Measurements from ENCODE around the gene ADCY1.
A peak's percentile ranks its signal among the peaks of the same experiment; 100 is the strongest.

The ADCY1 gene

DNA sequence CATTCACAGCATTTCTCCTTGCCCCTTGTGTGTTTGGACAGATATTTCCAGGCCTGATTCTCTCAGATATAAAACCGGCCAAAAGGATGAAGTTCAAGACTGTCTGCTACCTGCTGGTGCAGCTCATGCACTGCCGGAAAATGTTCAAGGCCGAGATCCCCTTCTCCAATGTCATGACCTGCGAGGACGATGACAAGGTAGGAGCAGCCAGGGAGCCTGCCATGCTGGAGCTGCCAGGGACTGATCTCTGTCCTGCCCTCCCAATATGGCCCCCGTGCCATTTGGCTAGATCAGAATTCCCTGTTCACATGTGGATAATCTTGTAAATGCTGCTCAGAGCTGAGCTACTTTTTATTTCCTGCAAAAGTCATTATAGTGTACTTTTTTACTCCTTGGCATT lies 87.8 kb downstream of the ADCY1 start:
- H3K4me3 ChIP-seq (ENCODE audit: low read length) = no peak overlapping the region
- DNase-seq (ENCODE audit: low read depth) = no peak
- TF ChIP-seq CTCF (conservative IDR thresholded peaks at IDR 0.05; ENCODE audit: low read depth, low read length) = no peak

GRCh38 chr7:45662540-45663166 lies 88.5 kb downstream of the ADCY1 start:
- TF ChIP-seq CTCF (conservative IDR thresholded peaks at IDR 0.05; ENCODE audit: low read depth, low read length) = no peak
- DNase-seq (ENCODE audit: low read depth) = no peak
- H3K4me3 ChIP-seq (ENCODE audit: low read length) = no peak overlapping the region

DNA sequence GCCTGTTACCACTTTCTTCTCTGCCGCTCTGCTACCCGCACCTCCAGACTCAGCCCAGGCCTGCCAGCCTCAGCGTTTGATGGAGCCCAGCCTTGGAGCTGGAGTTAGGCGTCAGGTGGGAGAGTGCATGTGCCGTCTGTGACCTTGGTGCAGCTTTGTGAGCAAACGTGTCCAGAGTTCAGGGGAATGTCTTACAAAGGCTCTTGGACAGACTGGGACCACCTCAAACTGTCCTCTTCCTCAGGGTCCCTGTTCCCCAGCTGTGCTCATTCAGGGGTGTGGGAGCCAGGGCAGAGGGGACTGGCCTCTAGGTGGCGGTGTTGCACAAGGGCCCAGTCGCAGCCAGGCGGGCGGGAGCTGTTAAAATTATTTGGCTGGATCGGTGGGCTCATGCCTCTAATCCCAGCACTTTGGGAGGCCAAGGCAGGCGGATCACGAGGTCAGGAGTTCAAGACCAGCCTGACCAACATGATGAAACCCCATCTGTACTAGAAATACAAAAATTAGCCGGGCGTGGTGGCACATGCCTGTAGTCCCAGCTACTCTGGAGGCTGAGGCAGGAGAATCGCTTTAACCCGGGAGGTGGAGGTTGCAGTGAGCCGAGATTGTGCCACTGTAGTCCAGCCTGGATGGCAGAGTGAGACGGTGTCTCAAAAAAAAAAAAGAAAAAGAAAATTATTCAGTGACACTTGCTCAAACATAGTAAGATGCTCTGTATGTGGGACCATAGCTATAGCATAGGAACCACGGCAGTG lies 89.2 kb downstream of the ADCY1 start:
- peak; percentile 56 for TF ChIP-seq CTCF (conservative IDR thresholded peaks at IDR 0.05; ENCODE audit: low read depth, low read length)
- no peak overlapping the region for H3K4me3 ChIP-seq (ENCODE audit: low read length)
- no peak for DNase-seq (ENCODE audit: low read depth)

DNA sequence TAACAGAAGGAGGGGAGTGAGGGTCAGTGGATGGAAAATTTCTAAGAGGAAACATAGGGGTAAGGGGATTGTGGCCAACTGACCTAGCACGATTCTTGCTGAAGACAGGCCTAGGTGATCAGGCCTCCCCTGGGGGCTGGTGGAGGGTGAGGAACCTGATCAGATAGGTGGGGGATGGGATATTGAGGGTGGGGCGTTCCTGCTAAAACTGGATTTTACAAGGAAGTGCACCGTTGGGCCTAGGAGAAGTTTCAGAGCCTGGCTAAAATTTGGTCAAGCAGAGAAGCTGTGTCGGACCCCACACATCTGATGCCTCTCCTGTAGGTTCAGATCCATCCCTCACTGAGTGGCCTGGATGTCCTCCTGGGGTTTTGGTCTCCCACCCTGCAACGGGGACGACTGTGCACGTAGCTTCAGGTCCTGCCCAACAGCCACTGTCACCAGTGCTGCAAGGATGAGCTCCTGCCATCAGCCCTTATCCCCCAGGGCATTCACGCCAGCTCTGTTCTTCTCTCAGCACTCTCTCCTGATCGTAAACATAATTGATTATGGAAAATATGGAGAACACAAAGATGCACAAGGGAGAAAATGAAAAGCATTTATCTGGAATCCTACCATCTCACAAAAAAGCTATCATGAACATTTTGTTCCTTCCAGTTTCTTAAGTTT lies 89.9 kb downstream of the ADCY1 start:
- no peak for TF ChIP-seq CTCF (conservative IDR thresholded peaks at IDR 0.05; ENCODE audit: low read depth, low read length)
- no peak overlapping the region for H3K4me3 ChIP-seq (ENCODE audit: low read length)
- no peak for DNase-seq (ENCODE audit: low read depth)

DNA sequence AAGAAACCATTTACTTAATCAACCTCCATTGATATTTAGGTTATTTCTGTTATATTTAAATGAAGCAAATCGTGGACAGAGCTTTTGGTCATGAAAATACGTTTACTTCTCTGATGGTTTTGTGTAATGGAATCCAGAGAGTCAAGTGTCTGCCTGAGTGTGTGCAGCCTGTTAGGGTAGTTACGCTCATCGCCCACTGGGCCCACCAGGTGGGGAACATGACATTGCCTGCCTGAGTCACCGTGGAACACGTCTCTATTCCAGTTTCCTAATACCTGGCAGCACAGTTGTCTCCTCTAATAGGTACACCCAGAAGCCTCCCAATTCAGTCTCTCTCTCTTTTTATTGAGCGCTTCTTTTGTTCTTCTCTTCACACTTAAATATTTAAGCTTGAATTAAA lies 91.0 kb downstream of the ADCY1 start:
- TF ChIP-seq CTCF (conservative IDR thresholded peaks at IDR 0.05; ENCODE audit: low read depth, low read length) = no peak
- no peak for DNase-seq (ENCODE audit: low read depth)
- no peak overlapping the region for H3K4me3 ChIP-seq (ENCODE audit: low read length)

- no peak overlapping the region for H3K4me3 ChIP-seq (ENCODE audit: low read length)
- DNase-seq (ENCODE audit: low read depth) = no peak
- no peak for TF ChIP-seq CTCF (conservative IDR thresholded peaks at IDR 0.05; ENCODE audit: low read depth, low read length)
These were observed 96.1 kb downstream of the ADCY1 start for GRCh38 chr7:45670227-45670626.
